ENCODE data around the gene MMP28. TPM values are rescaled to one million over a fixed set of nuclear protein-coding genes. Genes with fewer than 3 reads are reported as not detected.

MMP28 gene
- total RNA-seq, 1 donor from 2014 or later, result 44.6 TPM

- no peak for DNase-seq (ENCODE audit: low spot score in 2 of 2)
- Histone ChIP-seq H3K9me3 (no peaks in the 10 kb centered on the region), H3K36me3 (no peaks in the 10 kb centered on the region), H3K27ac (no peak overlapping the region), H3K4me3 (no peak overlapping the region), H3K27me3 (peaks cover 18% of the 10 kb centered on the region), H3K4me1 (peaks cover 2 to 9% of the 10 kb centered on the region in 2 donors)
- intact Hi-C loops (cut with DNase I), result loop anchor here (5.0 kb wide), 1 partner anchor 83 kb away; no protein-coding TSS in a partner anchor
- no peak for TF ChIP-seq CTCF (IDR thresholded peaks at IDR 0.05)
Observed at GRCh38 chr17:35745246-35745645, 50.2 kb downstream of the MMP28 start.

- intact Hi-C loops (cut with DNase I), result loop anchor here (5.0 kb wide), 1 partner anchor 83 kb away; no protein-coding TSS in a partner anchor
- peaks cover 18% of the 10 kb centered on the region for H3K27me3 ChIP-seq
Observed at GRCh38 chr17:35744830-35745229, 50.6 kb downstream of the MMP28 start.

GRCh38 chr17:35743626-35744328 is 51.7 kb downstream of the MMP28 start:
- intact Hi-C loops (cut with DNase I), result no loop called here
- no peak overlapping the region for H3K4me3 ChIP-seq
- no peak for TF ChIP-seq CTCF (IDR thresholded peaks at IDR 0.05)
- H3K27me3 ChIP-seq, result peaks cover 18% of the 10 kb centered on the region
- H3K9me3 ChIP-seq, result no peaks in the 10 kb centered on the region
- no peaks in the 10 kb centered on the region for H3K36me3 ChIP-seq
- H3K4me1 ChIP-seq, result peaks cover 2 to 4% of the 10 kb centered on the region in 2 donors
- no peak overlapping the region for H3K27ac ChIP-seq
- no peak for DNase-seq (ENCODE audit: low spot score in 2 of 2)

More at GRCh38 chr17:35744830-35745229, 50.6 kb downstream of the MMP28 start:
- no peak for DNase-seq (ENCODE audit: low spot score in 2 of 2)
- H3K27ac ChIP-seq, result no peak overlapping the region
- H3K9me3 ChIP-seq, result no peaks in the 10 kb centered on the region
- no peak overlapping the region for H3K4me3 ChIP-seq
- TF ChIP-seq CTCF (IDR thresholded peaks at IDR 0.05), result no peak
- H3K36me3 ChIP-seq, result no peaks in the 10 kb centered on the region
- peaks cover 2 to 6% of the 10 kb centered on the region in 2 donors for H3K4me1 ChIP-seq

- H3K9me3 ChIP-seq, result no peaks in the 10 kb centered on the region
- H3K36me3 ChIP-seq, result no peaks in the 10 kb centered on the region
- H3K27ac ChIP-seq, result no peak overlapping the region
- no peak overlapping the region for H3K4me3 ChIP-seq
- intact Hi-C loops (cut with DNase I), result no loop called here
- H3K4me1 ChIP-seq, result peaks cover 2 to 4% of the 10 kb centered on the region in 2 donors
- TF ChIP-seq CTCF (IDR thresholded peaks at IDR 0.05), result no peak
- H3K27me3 ChIP-seq, result peaks cover 18% of the 10 kb centered on the region
- DNase-seq (ENCODE audit: low spot score in 2 of 2), result no peak
Observed at GRCh38 chr17:35742896-35743477, 52.5 kb downstream of the MMP28 start.

GRCh38 chr17:35742496-35742895 is 52.9 kb downstream of the MMP28 start:
- Histone ChIP-seq H3K9me3 (no peaks in the 10 kb centered on the region), H3K4me3 (no peak overlapping the region), H3K27ac (no peak overlapping the region), H3K36me3 (no peaks in the 10 kb centered on the region), H3K27me3 (peaks cover 18% of the 10 kb centered on the region), H3K4me1 (peaks cover 2 to 4% of the 10 kb centered on the region in 2 donors)
- no peak for TF ChIP-seq CTCF (IDR thresholded peaks at IDR 0.05)
- DNase-seq (ENCODE audit: low spot score in 2 of 2), result no peak
- intact Hi-C loops (cut with DNase I), result no loop called here
